Fibroblast of the aortic adventitia (primary cell): Measurements from ENCODE around the gene GLS. TPM values are rescaled to one million over a fixed set of nuclear protein-coding genes. Genes with fewer than 3 reads are reported as not detected.

ENCODE experiments used
- DNase-seq: peaks from one replicate; pipeline ENCODE4 v3.0.0-alpha.2; 2010; ENCODE audit warnings: low read depth
- H3K4me3 ChIP-seq: 2 replicates; pipeline ENCODE4 v1.5.1; 2011; ENCODE audit warnings: low read depth, mild to moderate bottlenecking, control low read depth, low read length, moderate library complexity
- CTCF ChIP-seq: IDR thresholded peaks from 2 replicates; pipeline ENCODE4 v1.5.1; 2011; ENCODE audit warnings: mild to moderate bottlenecking, low read length, control low read depth, inconsistent platforms; ENCODE audit not compliant: insufficient read depth
- total RNA-seq: library from RNA; depleted of rRNA; stranded (reverse); fragments of >200 nt; gene quantifications from 2 replicates; pipeline ENCODE4 v1.2.3, GENCODE V29; 2012; ENCODE audit warnings: low replicate concordance

GLS gene
- total RNA-seq, 1 donor: 116 TPM

GRCh38 chr2:190981333-190981732, 100.7 kb downstream of the GLS start:
- DNase-seq: no peak
- TF ChIP-seq CTCF: no peak
- H3K4me3 ChIP-seq: no peak overlapping the region

- TF ChIP-seq CTCF: no peak
- no peak overlapping the region for H3K4me3 ChIP-seq
- no peak for DNase-seq
These were observed 101.1 kb downstream of the GLS start for GRCh38 chr2:190981733-190982132.

- no peak for DNase-seq
- TF ChIP-seq CTCF: no peak
- no peak overlapping the region for H3K4me3 ChIP-seq
These were observed 101.8 kb downstream of the GLS start for GRCh38 chr2:190982262-190983034.

GRCh38 chr2:190984595-190984994, 104.0 kb downstream of the GLS start:
- DNase-seq: peak; percentile 83

GRCh38 chr2:190986221-190986953, 105.8 kb downstream of the GLS start:
- no peak for TF ChIP-seq CTCF
- DNase-seq: no peak
- H3K4me3 ChIP-seq: no peak overlapping the region

More at GRCh38 chr2:190984595-190984994, 104.0 kb downstream of the GLS start:
- TF ChIP-seq CTCF: no peak
- H3K4me3 ChIP-seq: no peak overlapping the region

- no peak for TF ChIP-seq CTCF
- no peak overlapping the region for H3K4me3 ChIP-seq
- DNase-seq: no peak
These were observed 106.5 kb downstream of the GLS start for GRCh38 chr2:190987116-190987515.
